H1 (cell line): Measurements from ENCODE around the gene SPRYD3. TPM values are rescaled to one million over a fixed set of nuclear protein-coding genes. Genes with fewer than 3 reads are reported as not detected.
"Not testable (repeated sequence)": the region's sequence is repeated elsewhere in the genome, so short reads cannot be mapped to it uniquely, and the experiment has no call there.

Experiments
- CTCF ChIA-PET: fragments of 300-600 bp; sonication (Branson Sonifier 250); formaldehyde crosslinking; loops from one replicate; lab custom pipeline; 2021; ENCODE audit not compliant: partially characterized antibody; lab: Charles Lee
- POLR2A ChIA-PET: fragments of 300-600 bp; sonication (Branson Sonifier 250); formaldehyde crosslinking; loops from one replicate; lab custom pipeline; 2021; ENCODE audit warnings: inconsistent platforms; ENCODE audit not compliant: partially characterized antibody; lab: Charles Lee
- DNase-seq, 2 experiments: peaks; one replicate each; pipeline versions ENCODE4 v3.0.0 to v3.0.0-alpha.2; 2010 to 2022; ENCODE audit warnings: low spot score in 2 of 2, low read depth in 1 of 2, mixed read lengths in 1 of 2
- FAIRE-seq: peaks from 2 replicates; lab custom pipeline; 2011; peaks lifted over from hg19 to GRCh38; lab: Jason Lieb, UNC
- H2AFZ ChIP-seq: 2 replicates; pipeline ENCODE4 v1.8.1; 2012; ENCODE audit warnings: low read length, inconsistent platforms
- H2AK5ac ChIP-seq: 2 replicates; pipeline ENCODE4 v1.6.1; 2013; ENCODE audit warnings: low read depth, low read length
- H2BK120ac ChIP-seq: replicated peaks from 2 replicates; pipeline ENCODE3; 2013; ENCODE audit warnings: low read depth, low read length, inconsistent platforms
- H2BK12ac ChIP-seq: 2 replicates; pipeline ENCODE4 v1.6.1; 2013; ENCODE audit warnings: low read depth, low read length
- H2BK15ac ChIP-seq: 2 replicates; pipeline ENCODE4 v1.6.1; 2013; ENCODE audit warnings: low read length
- H2BK20ac ChIP-seq: 2 replicates; pipeline ENCODE4 v1.6.1; 2013; ENCODE audit warnings: low read length
- H2BK5ac ChIP-seq: 2 replicates; pipeline ENCODE4 v1.6.1; 2013; ENCODE audit warnings: low read depth, low read length
- H3K14ac ChIP-seq: 2 replicates; pipeline ENCODE4 v1.6.1; 2013; ENCODE audit warnings: inconsistent platforms; ENCODE audit not compliant: insufficient read length
- H3K18ac ChIP-seq: 2 replicates; pipeline ENCODE4 v1.6.1; 2013; ENCODE audit warnings: low read length; ENCODE audit errors: extremely low read depth
- H3K23ac ChIP-seq: 2 replicates; pipeline ENCODE4 v1.6.1; 2013; ENCODE audit warnings: inconsistent platforms; ENCODE audit not compliant: insufficient read length
- H3K23me2 ChIP-seq: 2 replicates; pipeline ENCODE4 v1.6.1; 2013; ENCODE audit warnings: low read depth, low read length
- H3K27ac ChIP-seq: 2 replicates; pipeline ENCODE4 v1.6.1; 2011; ENCODE audit warnings: low read depth, low read length, inconsistent platforms
- H3K27me3 ChIP-seq, 4 experiments: replicated peaks in 1 of 4; 1 replicate in 1 of 4; 2 replicates in 3 of 4; pipeline versions ENCODE4 v1.6.1 to v1.8.1; 2011 to 2013; ENCODE audit warnings: low read length in 3 of 4, mild to moderate bottlenecking in 3 of 4, inconsistent platforms in 2 of 4, mixed read lengths in 2 of 4, moderate library complexity in 1 of 4; ENCODE audit not compliant: control insufficient read depth in 3 of 4, insufficient read depth in 3 of 4; ENCODE audit errors: extremely low read depth in 1 of 4
- H3K36me3 ChIP-seq, 4 experiments: 2 replicates each; pipeline versions ENCODE4 v1.6.1 to v1.8.1; 2011 to 2013; ENCODE audit warnings: mild to moderate bottlenecking in 4 of 4, low read length in 3 of 4, moderate library complexity in 2 of 4, control low read depth in 1 of 4, inconsistent platforms in 1 of 4; ENCODE audit not compliant: insufficient read depth in 4 of 4, control insufficient read depth in 2 of 4
- H3K4ac ChIP-seq: replicated peaks from 2 replicates; pipeline ENCODE3; 2013; ENCODE audit warnings: low read length, low read depth, mixed read lengths, inconsistent platforms; ENCODE audit not compliant: insufficient read length
- H3K4me1 ChIP-seq, 4 experiments: replicated peaks in 1 of 4; 1 replicate in 1 of 4; 2 replicates in 3 of 4; pipeline versions ENCODE4 v1.6.1 to v1.8.1; 2011 to 2013; ENCODE audit warnings: low read length in 3 of 4, inconsistent platforms in 2 of 4, mixed read lengths in 1 of 4; ENCODE audit not compliant: insufficient read depth in 4 of 4, control insufficient read depth in 3 of 4
- H3K4me2 ChIP-seq, 2 experiments: 2 replicates each; pipeline versions ENCODE4 v1.6.1 to v1.8.1; 2011 to 2013; ENCODE audit warnings: low read depth in 2 of 2, low read length in 2 of 2, control low read depth in 1 of 2, inconsistent platforms in 1 of 2, mild to moderate bottlenecking in 1 of 2; ENCODE audit not compliant: insufficient read depth in 1 of 2
- H3K4me3 ChIP-seq, 4 experiments: fragments of 200-600, 300-600 bp in 1 of 4; sonication (generic), shearing (Covaris generic), sonication (Bioruptor Twin) in 1 of 4; 2 replicates each; pipeline versions ENCODE4 v1.5.1 to v1.8.1; 2011 to 2016; ENCODE audit warnings: low read length in 4 of 4, low read depth in 3 of 4, control low read depth in 2 of 4, inconsistent platforms in 2 of 4, mild to moderate bottlenecking in 2 of 4, mixed read lengths in 1 of 4, moderate library complexity in 1 of 4; ENCODE audit not compliant: insufficient read depth in 2 of 4; ENCODE audit errors: extremely low read depth in 1 of 4
- H3K56ac ChIP-seq: replicated peaks from 2 replicates; pipeline ENCODE3; 2013; ENCODE audit warnings: low read depth, mild to moderate bottlenecking, mixed read lengths, low read length, inconsistent platforms; ENCODE audit not compliant: insufficient read length
- H3K79me1 ChIP-seq: 2 replicates; pipeline ENCODE4 v1.6.1; 2013; ENCODE audit warnings: low read depth, low read length, control low read depth
- H3K79me2 ChIP-seq, 2 experiments: 2 replicates each; pipeline versions ENCODE4 v1.6.1 to v1.8.1; 2012 to 2013; ENCODE audit warnings: low read length in 2 of 2, mild to moderate bottlenecking in 2 of 2, inconsistent platforms in 1 of 2; ENCODE audit not compliant: insufficient read depth in 2 of 2, control insufficient read depth in 1 of 2
- H3K9ac ChIP-seq, 4 experiments: replicated peaks in 1 of 4; 1 replicate in 1 of 4; 2 replicates in 3 of 4; pipeline versions ENCODE4 v1.6.1 to v1.8.1; 2011 to 2013; ENCODE audit warnings: low read depth in 3 of 4, low read length in 3 of 4, control low read depth in 2 of 4, mild to moderate bottlenecking in 2 of 4, moderate library complexity in 2 of 4, inconsistent platforms in 1 of 4; ENCODE audit errors: extremely low read depth in 1 of 4
- H3K9me3 ChIP-seq, 2 experiments: 2 replicates each; pipeline versions ENCODE4 v1.6.1 to v1.8.1; 2012 to 2013; ENCODE audit warnings: mild to moderate bottlenecking in 2 of 2, moderate library complexity in 2 of 2, control low read depth in 1 of 2, inconsistent platforms in 1 of 2, low read depth in 1 of 2, low read length in 1 of 2, mixed read lengths in 1 of 2; ENCODE audit not compliant: insufficient read depth in 2 of 2
- H4K20me1 ChIP-seq, 2 experiments: replicated peaks in 1 of 2; 2 replicates each; pipeline versions ENCODE3 to v1.8.1; 2011 to 2013; ENCODE audit warnings: inconsistent platforms in 2 of 2, low read length in 2 of 2, mild to moderate bottlenecking in 1 of 2; ENCODE audit not compliant: insufficient read depth in 2 of 2, control insufficient read depth in 1 of 2
- H4K5ac ChIP-seq: 2 replicates; pipeline ENCODE4 v1.6.1; 2013; ENCODE audit warnings: low read length, low read depth, mixed read lengths, inconsistent platforms; ENCODE audit not compliant: insufficient read length
- H4K8ac ChIP-seq: 2 replicates; pipeline ENCODE4 v1.8.0; 2013; ENCODE audit warnings: mild to moderate bottlenecking, moderate library complexity, low read length, inconsistent platforms; ENCODE audit not compliant: insufficient read depth; ENCODE audit errors: extremely low read depth
- H4K91ac ChIP-seq: replicated peaks from 2 replicates; pipeline ENCODE3; 2013; ENCODE audit warnings: low read length, mixed read lengths, inconsistent platforms; ENCODE audit not compliant: insufficient read length
- WGBS, 2 experiments: shearing (Covaris generic) in 1 of 2; methylation state at CpG; one replicate each; pipeline versions ENCODE4 v1.1.6 to v1.1.7; 2013 to 2015; ENCODE audit warnings: low lambda C conversion rate in 2 of 2, mixed read lengths in 2 of 2, inconsistent platforms in 1 of 2, low coverage in 1 of 2, missing lambda C conversion rate in 1 of 2; ENCODE audit not compliant: insufficient replicate concordance in 2 of 2, insufficient coverage in 1 of 2, insufficient read length in 1 of 2; ENCODE audit errors: extremely low coverage in 1 of 2, missing lambda C conversion rate in 1 of 2; 5-methylcytosine and 5-hydroxymethylcytosine counted together
- polyA plus RNA-seq, 7 experiments: library from polyadenylated mRNA; depleted of rRNA in 3 of 7; stranded (reverse) in 5 of 7; unstranded in 2 of 7; fragments of >200 nt in 5 of 7; fragments of 200-250 nt in 2 of 7; gene quantifications; 1 replicate in 5 of 7; 2 replicates in 1 of 7; 4 replicates in 1 of 7; pipeline versions ENCODE4 v1.2.1 to v1.2.3, GENCODE V29; 2011 to 2013; ENCODE audit warnings: missing spikeins in 2 of 7, mixed read lengths in 2 of 7
- total RNA-seq: library from RNA; stranded (reverse); fragmentation: NEBNext Ultra II Directional; extraction: Animal tissue kit (Norgen Biotek cat#: 25700); gene quantifications from 2 replicates; pipeline ENCODE4 v1.2.1, GENCODE V29; 2021

SPRYD3 gene
- total and polyA plus RNA-seq, 2 of the 8 experiments (the other 6 are each of a cell fraction or from before 2014, with no cell fraction given): 6.8 to 8.0 TPM

- H3K79me2 ChIP-seq, H3K4me2 ChIP-seq, H2BK20ac ChIP-seq, H3K56ac ChIP-seq, FAIRE-seq, H2BK12ac ChIP-seq, H3K27me3 ChIP-seq, H3K4me1 ChIP-seq, H4K5ac ChIP-seq, H3K27ac ChIP-seq, H2AFZ ChIP-seq, H2BK15ac ChIP-seq, H3K9me3 ChIP-seq, H2BK120ac ChIP-seq, H3K23ac ChIP-seq, H3K9ac ChIP-seq, H4K8ac ChIP-seq, H4K91ac ChIP-seq, DNase-seq, H3K4ac ChIP-seq, H2AK5ac ChIP-seq, H3K18ac ChIP-seq, H3K79me1 ChIP-seq, H3K4me3 ChIP-seq, H3K14ac ChIP-seq, H2BK5ac ChIP-seq, H3K23me2 ChIP-seq: not testable (repeated sequence)
- CTCF ChIA-PET: interaction anchor here (0.9 to 1.4 kb wide), 2 partner anchors 10 to 11 kb away, joined by 3 to 6 read pairs; no protein-coding TSS in a partner anchor
- 95% methylated on average over 10 of the region's 10 CpGs; no CpG with 5 or more reads in 1 of the 2 experiments for WGBS, 2 experiments
- POLR2A ChIA-PET: interaction anchor here (1.0 to 35.6 kb wide), 3 partner anchors 9 to 22 kb away, joined by 4 to 711 read pairs (median 97); partner anchors contain the start of gene EIF4B
- peaks cover 44 to 95% (median 75%) of the 10 kb centered on the region in 4 experiments for H3K36me3 ChIP-seq
- peaks cover 13 to 16% of the 10 kb centered on the region in 2 experiments for H4K20me1 ChIP-seq
Measured at GRCh38 chr12:53033832-53034231, 45.4 kb downstream of the SPRYD3 start.
